Liver (tissue), 9 donors: ENCODE data around the gene SAMSN1. TPM values are rescaled to one million over a fixed set of nuclear protein-coding genes. Genes with fewer than 3 reads are reported as not detected.

Experiments
- DNase-seq: peaks from one replicate; pipeline ENCODE4 v3.0.0-alpha.2; 2017; ENCODE audit warnings: low spot score
- H3K27ac ChIP-seq, 2 donors: one replicate each; pipeline ENCODE4 v1.7.0; 2013; ENCODE audit warnings: inconsistent platforms in 2 of 2, low read length in 2 of 2, control low read depth in 1 of 2, low read depth in 1 of 2, mild to moderate bottlenecking in 1 of 2
- H3K27me3 ChIP-seq, 4 donors: one replicate each; pipeline versions ENCODE4 v1.6.1 to v1.7.0; 2013; ENCODE audit warnings: low read length in 3 of 4, inconsistent platforms in 1 of 4, mild to moderate bottlenecking in 1 of 4, moderate library complexity in 1 of 4; ENCODE audit not compliant: control insufficient read depth in 4 of 4, insufficient read depth in 4 of 4
- H3K36me3 ChIP-seq, 4 donors: one replicate each; pipeline versions ENCODE4 v1.6.1 to v1.7.0; 2013; ENCODE audit warnings: low read length in 3 of 4, mild to moderate bottlenecking in 3 of 4, low read depth in 1 of 4, moderate library complexity in 1 of 4; ENCODE audit not compliant: control insufficient read depth in 4 of 4, insufficient read depth in 3 of 4
- H3K4me1 ChIP-seq, 4 donors: one replicate each; pipeline versions ENCODE4 v1.6.1 to v1.7.0; 2013; ENCODE audit warnings: low read length in 3 of 4, mild to moderate bottlenecking in 3 of 4, moderate library complexity in 1 of 4; ENCODE audit not compliant: control insufficient read depth in 4 of 4, insufficient read depth in 4 of 4
- H3K4me3 ChIP-seq, 3 donors: one replicate each; pipeline versions ENCODE4 v1.6.1 to v1.7.0; 2013; ENCODE audit warnings: low read length in 3 of 3, control low read depth in 1 of 3, low read depth in 1 of 3, mild to moderate bottlenecking in 1 of 3
- H3K9ac ChIP-seq, 2 donors: one replicate each; pipeline ENCODE4 v1.7.0; 2013; ENCODE audit warnings: low read length in 2 of 2, mild to moderate bottlenecking in 2 of 2, moderate library complexity in 2 of 2, control low read depth in 1 of 2, low read depth in 1 of 2
- H3K9me3 ChIP-seq, 4 donors: one replicate each; pipeline versions ENCODE4 v1.6.1 to v1.7.0; 2013; ENCODE audit warnings: low read length in 3 of 4; ENCODE audit not compliant: control insufficient read depth in 4 of 4
- CTCF ChIP-seq: fragments of 150-350 bp; IDR thresholded peaks from 2 replicates; pipeline ENCODE4 v1.5.1; 2017; ENCODE audit warnings: improper control_type of control experiment, low read depth, low read length; ENCODE audit not compliant: missing input control
- EGR1 ChIP-seq, 2 donors: IDR thresholded peaks; 2 replicates each; pipeline ENCODE4 v1.6.1; 2016 to 2018; ENCODE audit warnings: antibody characterized with exemption in 2 of 2, low read depth in 2 of 2
- FOXA1 ChIP-seq: IDR thresholded peaks from 2 replicates; pipeline ENCODE4 v1.6.1; 2016; ENCODE audit warnings: antibody characterized with exemption
- FOXA2 ChIP-seq: IDR thresholded peaks from 2 replicates; pipeline ENCODE4 v1.6.1; 2016; ENCODE audit warnings: antibody characterized with exemption
- GABPA ChIP-seq, 2 donors: IDR thresholded peaks in 1 of 2; conservative IDR thresholded peaks in 1 of 2; 2 replicates each; pipeline ENCODE4 v1.6.1; 2016; ENCODE audit warnings: antibody characterized with exemption in 2 of 2, mild to moderate bottlenecking in 1 of 2, moderate library complexity in 1 of 2
- HNF4A ChIP-seq, 2 donors: conservative IDR thresholded peaks; 2 replicates each; pipeline ENCODE4 v1.6.1; 2016; ENCODE audit warnings: antibody characterized with exemption in 2 of 2, mild to moderate bottlenecking in 2 of 2
- HNF4G ChIP-seq: IDR thresholded peaks from 2 replicates; pipeline ENCODE4 v1.6.1; 2016; ENCODE audit warnings: antibody characterized with exemption
- JUND ChIP-seq, 2 donors: IDR thresholded peaks; 2 replicates each; pipeline ENCODE4 v1.6.1; 2016; ENCODE audit warnings: antibody characterized with exemption in 2 of 2
- MAX ChIP-seq: IDR thresholded peaks from 2 replicates; pipeline ENCODE4 v1.6.1; 2016; ENCODE audit warnings: antibody characterized with exemption
- NR2F2 ChIP-seq: IDR thresholded peaks from 2 replicates; pipeline ENCODE4 v1.6.1; 2016; ENCODE audit warnings: antibody characterized with exemption
- RAD21 ChIP-seq, 2 donors: IDR thresholded peaks; 2 replicates each; pipeline ENCODE4 v1.6.1; 2016; ENCODE audit warnings: antibody characterized with exemption in 2 of 2, mild to moderate bottlenecking in 2 of 2
- RXRA ChIP-seq, 2 donors: IDR thresholded peaks; 2 replicates each; pipeline ENCODE4 v1.6.1; 2017 to 2018; ENCODE audit warnings: antibody characterized with exemption in 2 of 2, mild to moderate bottlenecking in 1 of 2
- SP1 ChIP-seq: IDR thresholded peaks from 2 replicates; pipeline ENCODE4 v1.6.1; 2018; ENCODE audit warnings: antibody characterized with exemption, mild to moderate bottlenecking
- TAF1 ChIP-seq: conservative IDR thresholded peaks from 2 replicates; pipeline ENCODE4 v1.6.1; 2016; ENCODE audit warnings: antibody characterized with exemption, mild to moderate bottlenecking
- YY1 ChIP-seq: IDR thresholded peaks from 2 replicates; pipeline ENCODE4 v1.6.1; 2016; ENCODE audit warnings: antibody characterized with exemption, mild to moderate bottlenecking
- ZBTB33 ChIP-seq: IDR thresholded peaks from 2 replicates; pipeline ENCODE4 v1.6.1; 2016; ENCODE audit warnings: antibody characterized with exemption
- WGBS: extraction: QIAGEN DNeasy Blood & Tissue Kit; methylation state at CpG from one replicate; pipeline ENCODE4 v1.1.7; 2013; 5-methylcytosine and 5-hydroxymethylcytosine counted together
- polyA plus RNA-seq, 2 donors: library from polyadenylated mRNA; stranded (reverse) in 1 of 2; unstranded in 1 of 2; fragments of 200-250 nt in 1 of 2; fragments of >200 nt in 1 of 2; fragmentation: Nextera tagmentation in 1 of 2; extraction: Ambion mirVana in 1 of 2; gene quantifications; one replicate each; pipeline versions ENCODE4 v1.2.1 to v1.2.3, GENCODE V29; 2013 to 2015
- total RNA-seq, 2 donors: library from RNA; depleted of rRNA; stranded (reverse); fragments of >200 nt; gene quantifications; one replicate each; pipeline ENCODE4 v1.2.3, GENCODE V29; 2014
- TF ChIP-seq, protein P1 (sequence below): IDR thresholded peaks from 2 replicates; pipeline ENCODE4 v1.6.1; 2016; ENCODE audit warnings: antibody characterized with exemption
- TF ChIP-seq, protein P2 (sequence below): IDR thresholded peaks from 2 replicates; pipeline ENCODE4 v1.6.1; 2016; ENCODE audit warnings: antibody characterized with exemption, mild to moderate bottlenecking
- donor health status: healthy.
- donor health status: healthy.
- donor health status: healthy.
- donor health status: healthy.
- donor health status: healthy.

SAMSN1 gene
- total and polyA plus RNA-seq, 4 donors, result 2.2 to 9.0 (median 3.4) TPM

- 83% methylated on average over 1 of the region's 1 CpG for WGBS
- no peak overlapping the region for H3K27ac ChIP-seq
- no peak for DNase-seq
Observed at GRCh38 chr21:14499316-14499715, 46.8 kb downstream of the SAMSN1 start.

More at GRCh38 chr21:14499316-14499715, 46.8 kb downstream of the SAMSN1 start:
- TF ChIP-seq RXRA (IDR thresholded peaks at IDR 0.05) (no peak), ZBTB33 (no peak), CTCF (no peak), NR2F2 (no peak), FOXA2 (no peak), MAX (no peak), RAD21 (IDR thresholded peaks at IDR 0.05) (no peak), GABPA (IDR thresholded peaks at IDR 0.05 in 1 of 2, conservative IDR thresholded peaks at IDR 0.05 in 1 of 2) (no peak), TAF1 (no peak), FOXA1 (no peak), EGR1 (IDR thresholded peaks at IDR 0.05; ENCODE audit: low read depth in 2 of 2) (no peak), YY1 (no peak), JUND (IDR thresholded peaks at IDR 0.05) (no peak), HNF4A (conservative IDR thresholded peaks at IDR 0.05) (no peak), HNF4G (no peak), SP1 (no peak)
- TF ChIP-seq, protein P1, sequence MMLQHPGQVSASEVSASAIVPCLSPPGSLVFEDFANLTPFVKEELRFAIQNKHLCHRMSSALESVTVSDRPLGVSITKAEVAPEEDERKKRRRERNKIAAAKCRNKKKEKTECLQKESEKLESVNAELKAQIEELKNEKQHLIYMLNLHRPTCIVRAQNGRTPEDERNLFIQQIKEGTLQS, result no peak
- TF ChIP-seq, protein P2, sequence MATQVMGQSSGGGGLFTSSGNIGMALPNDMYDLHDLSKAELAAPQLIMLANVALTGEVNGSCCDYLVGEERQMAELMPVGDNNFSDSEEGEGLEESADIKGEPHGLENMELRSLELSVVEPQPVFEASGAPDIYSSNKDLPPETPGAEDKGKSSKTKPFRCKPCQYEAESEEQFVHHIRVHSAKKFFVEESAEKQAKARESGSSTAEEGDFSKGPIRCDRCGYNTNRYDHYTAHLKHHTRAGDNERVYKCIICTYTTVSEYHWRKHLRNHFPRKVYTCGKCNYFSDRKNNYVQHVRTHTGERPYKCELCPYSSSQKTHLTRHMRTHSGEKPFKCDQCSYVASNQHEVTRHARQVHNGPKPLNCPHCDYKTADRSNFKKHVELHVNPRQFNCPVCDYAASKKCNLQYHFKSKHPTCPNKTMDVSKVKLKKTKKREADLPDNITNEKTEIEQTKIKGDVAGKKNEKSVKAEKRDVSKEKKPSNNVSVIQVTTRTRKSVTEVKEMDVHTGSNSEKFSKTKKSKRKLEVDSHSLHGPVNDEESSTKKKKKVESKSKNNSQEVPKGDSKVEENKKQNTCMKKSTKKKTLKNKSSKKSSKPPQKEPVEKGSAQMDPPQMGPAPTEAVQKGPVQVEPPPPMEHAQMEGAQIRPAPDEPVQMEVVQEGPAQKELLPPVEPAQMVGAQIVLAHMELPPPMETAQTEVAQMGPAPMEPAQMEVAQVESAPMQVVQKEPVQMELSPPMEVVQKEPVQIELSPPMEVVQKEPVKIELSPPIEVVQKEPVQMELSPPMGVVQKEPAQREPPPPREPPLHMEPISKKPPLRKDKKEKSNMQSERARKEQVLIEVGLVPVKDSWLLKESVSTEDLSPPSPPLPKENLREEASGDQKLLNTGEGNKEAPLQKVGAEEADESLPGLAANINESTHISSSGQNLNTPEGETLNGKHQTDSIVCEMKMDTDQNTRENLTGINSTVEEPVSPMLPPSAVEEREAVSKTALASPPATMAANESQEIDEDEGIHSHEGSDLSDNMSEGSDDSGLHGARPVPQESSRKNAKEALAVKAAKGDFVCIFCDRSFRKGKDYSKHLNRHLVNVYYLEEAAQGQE, result no peak
- no peaks in the 10 kb centered on the region for H3K9me3 ChIP-seq
- H3K36me3 ChIP-seq, result peaks cover 0 to 2% (median 0%) of the 10 kb centered on the region in 4 donors
- H3K9ac ChIP-seq, result no peak overlapping the region
- H3K27me3 ChIP-seq, result no peaks in the 10 kb centered on the region
- H3K4me3 ChIP-seq, result no peak overlapping the region
- H3K4me1 ChIP-seq, result no peaks in the 10 kb centered on the region
